Brain microvascular endothelial cell (primary cell): Measurements from ENCODE around the gene SPATA3.

ENCODE experiments used
- DNase-seq: peaks from one replicate; pipeline ENCODE4 v3.0.0-alpha.2; 2020
- H3K27ac ChIP-seq: fragments of 250-450 bp; sonication (Bioruptor Pico); 2 replicates; pipeline ENCODE4 v1.5.1; 2020; ENCODE audit warnings: mild to moderate bottlenecking, moderate library complexity
- H3K27me3 ChIP-seq: fragments of 250-450 bp; sonication (Bioruptor Pico); replicated peaks from 2 replicates; pipeline ENCODE4 v1.5.1; 2020; ENCODE audit warnings: mild to moderate bottlenecking
- H3K36me3 ChIP-seq: fragments of 250-450 bp; sonication (Bioruptor Pico); replicated peaks from 2 replicates; pipeline ENCODE4 v1.5.1; 2020; ENCODE audit warnings: mild to moderate bottlenecking
- H3K4me3 ChIP-seq: 2 replicates; pipeline ENCODE4 v1.5.1; 2011; ENCODE audit warnings: low read depth, mild to moderate bottlenecking, control low read depth, low read length, moderate library complexity
- CTCF ChIP-seq: IDR thresholded peaks from 2 replicates; pipeline ENCODE4 v1.5.1; 2011; ENCODE audit warnings: low read depth, mild to moderate bottlenecking, moderate library complexity, low read length, control low read depth, inconsistent platforms; ENCODE audit errors: missing control alignments
- in situ Hi-C: cut with HindIII; loops from 2 replicates; pipeline ENCODE4 v1.10.0; 2017; ENCODE audit warnings: low sequenced_read_pairs, low pct_ligation_motif_present

Gene SPATA3

GRCh38 chr2:230995821-230996220 lies at the start of gene SPATA3:
Gene SPATA3 (plus strand): TSS chr2:230996121. CDS start chr2:230996234, 113 bp downstream.
- TF ChIP-seq CTCF = no peak
- H3K27ac ChIP-seq = no peak within 1 kb of the TSS
- no peak for DNase-seq
- no peak within 1 kb of the TSS for H3K4me3 ChIP-seq
- H3K27me3 ChIP-seq = peaks cover 28% of the 10 kb centered on the region
- in situ Hi-C loops = no loop called here
- no peaks in the 10 kb centered on the region for H3K36me3 ChIP-seq

- DNase-seq = no peak
- Histone ChIP-seq H3K36me3 (no peaks in the 10 kb centered on the region), H3K4me3 (no peak overlapping the region), H3K27ac (no peak overlapping the region), H3K27me3 (no peaks in the 10 kb centered on the region)
- in situ Hi-C loops = no loop called here
- no peak for TF ChIP-seq CTCF
Observed at GRCh38 chr2:230946429-230947234, 49.3 kb upstream of the SPATA3 start.

GRCh38 chr2:230947235-230947576 lies 48.7 kb upstream of the SPATA3 start:
- H3K27ac ChIP-seq = no peak overlapping the region
- H3K36me3 ChIP-seq = no peaks in the 10 kb centered on the region
- H3K27me3 ChIP-seq = no peaks in the 10 kb centered on the region
- no peak for TF ChIP-seq CTCF
- no peak overlapping the region for H3K4me3 ChIP-seq
- DNase-seq = no peak
- in situ Hi-C loops = no loop called here

- H3K27me3 ChIP-seq = no peaks in the 10 kb centered on the region
- in situ Hi-C loops = no loop called here
- DNase-seq = no peak
Observed at GRCh38 chr2:230947908-230948365, 48.0 kb upstream of the SPATA3 start.

GRCh38 chr2:230949966-230950873 lies 45.7 kb upstream of the SPATA3 start:
- no peaks in the 10 kb centered on the region for H3K36me3 ChIP-seq
- TF ChIP-seq CTCF = no peak
- no peak overlapping the region for H3K4me3 ChIP-seq
- no peak for DNase-seq
- H3K27me3 ChIP-seq = no peaks in the 10 kb centered on the region
- in situ Hi-C loops = no loop called here
- no peak overlapping the region for H3K27ac ChIP-seq

More at GRCh38 chr2:230947908-230948365, 48.0 kb upstream of the SPATA3 start:
- Histone ChIP-seq H3K4me3 (no peak overlapping the region), H3K27ac (no peak overlapping the region), H3K36me3 (no peaks in the 10 kb centered on the region)
- no peak for TF ChIP-seq CTCF
